Hepatocyte (in vitro differentiated cells): ENCODE data around the gene CD160. TPM values are rescaled to one million over a fixed set of nuclear protein-coding genes. Genes with fewer than 3 reads are reported as not detected.

ENCODE experiments used
- DNase-seq: peaks from one replicate; pipeline ENCODE4 v3.0.0-alpha.2; 2016; ENCODE audit warnings: low spot score
- H2AFZ ChIP-seq: fragments of 200-600 bp; sonication (generic); 2 replicates; pipeline ENCODE4 v1.6.0; 2016; ENCODE audit warnings: antibody characterized with exemption, mild to moderate bottlenecking
- H3K27ac ChIP-seq: fragments of 200-600 bp; sonication (generic); 2 replicates; pipeline ENCODE4 v1.5.1; 2016; ENCODE audit warnings: mild to moderate bottlenecking
- H3K27me3 ChIP-seq: fragments of 200-600 bp; sonication (generic); 2 replicates; pipeline ENCODE4 v1.6.1; 2016
- H3K36me3 ChIP-seq: fragments of 200-600 bp; sonication (generic); replicated peaks from 2 replicates; pipeline ENCODE4 v1.5.1; 2016; ENCODE audit warnings: low read depth; ENCODE audit not compliant: insufficient read depth
- H3K4me1 ChIP-seq: fragments of 200-600 bp; sonication (generic); 2 replicates; pipeline ENCODE4 v1.5.1; 2016; ENCODE audit warnings: mild to moderate bottlenecking, moderate library complexity; ENCODE audit not compliant: insufficient read depth
- H3K4me2 ChIP-seq: fragments of 200-600 bp; sonication (generic); 2 replicates; pipeline ENCODE4 v1.6.0; 2016
- H3K4me3 ChIP-seq: fragments of 200-600 bp; sonication (generic); 2 replicates; pipeline ENCODE4 v1.5.1; 2016; ENCODE audit warnings: mild to moderate bottlenecking
- H3K79me2 ChIP-seq: fragments of 200-600 bp; sonication (generic); 2 replicates; pipeline ENCODE4 v1.6.0; 2017; ENCODE audit warnings: mild to moderate bottlenecking
- H3K9me2 ChIP-seq: fragments of 200-600 bp; sonication (generic); replicated peaks from 2 replicates; pipeline ENCODE4 v1.6.0; 2017; ENCODE audit warnings: mild to moderate bottlenecking; ENCODE audit not compliant: insufficient read depth
- H3K9me3 ChIP-seq: fragments of 200-600 bp; sonication (generic); 2 replicates; pipeline ENCODE4 v1.5.1; 2016; ENCODE audit warnings: low read depth, mild to moderate bottlenecking
- H4K20me1 ChIP-seq: fragments of 200-600 bp; sonication (generic); 2 replicates; pipeline ENCODE4 v1.6.0; 2016; ENCODE audit warnings: mild to moderate bottlenecking; ENCODE audit not compliant: insufficient read depth, poor library complexity, severe bottlenecking
- EZH2 ChIP-seq: fragments of 200-600 bp; sonication (generic); IDR thresholded peaks from 2 replicates; pipeline ENCODE4 v1.6.1; 2016; ENCODE audit warnings: antibody characterized with exemption, mild to moderate bottlenecking, borderline replicate concordance
- EZH2phosphoT487 ChIP-seq: fragments of 200-600 bp; sonication (generic); IDR thresholded peaks from one replicate; pipeline ENCODE4 v1.6.1; 2018; ENCODE audit warnings: antibody characterized with exemption, mild to moderate bottlenecking, low read depth, moderate library complexity; ENCODE audit not compliant: unreplicated experiment, severe bottlenecking
- WGBS: methylation state at CpG from one replicate; pipeline ENCODE4 v1.1.6; 2016; ENCODE audit warnings: low lambda C conversion rate; ENCODE audit errors: missing lambda C conversion rate; 5-methylcytosine and 5-hydroxymethylcytosine counted together
- polyA plus RNA-seq: library from polyadenylated mRNA; unstranded; fragments of >200 nt; fragmentation: Nextera tagmentation; extraction: Ambion mirVana; gene quantifications from 2 replicates; pipeline ENCODE4 v1.2.1, GENCODE V29; 2016
- total RNA-seq: library from RNA; depleted of rRNA; stranded (reverse); fragments of >200 nt; gene quantifications from 2 replicates; pipeline ENCODE4 v1.2.3, GENCODE V29; 2014
- TF ChIP-seq, protein P1 (sequence below): fragments of 200-600 bp; sonication (generic); IDR thresholded peaks from 2 replicates; pipeline ENCODE4 v1.5.1; 2016; ENCODE audit warnings: antibody characterized with exemption, mild to moderate bottlenecking; ENCODE audit not compliant: poor library complexity

The CD160 gene
- total and polyA plus RNA-seq, 2 experiments from 2014 or later = not detected

DNA sequence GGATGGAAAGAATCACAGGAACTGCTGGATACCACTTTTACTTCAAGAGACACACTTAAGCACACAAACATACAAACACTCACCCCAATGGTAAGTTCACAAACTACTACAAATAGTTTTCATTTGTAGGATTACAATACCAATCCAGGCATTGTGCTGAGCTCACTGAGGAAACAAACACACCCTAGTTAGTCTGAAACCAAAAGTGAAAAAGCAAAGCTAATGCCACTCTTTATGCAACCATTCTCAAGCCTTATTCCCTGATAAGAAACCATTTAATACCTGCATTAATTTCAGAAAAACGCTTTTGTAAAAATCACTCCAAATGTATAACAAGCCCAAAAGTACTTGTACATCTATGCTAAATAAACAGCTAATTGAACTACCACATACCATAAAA, 66.2 kb downstream of the CD160 start:
- peak overlapping the region; percentile 59 for H3K27ac ChIP-seq

DNA sequence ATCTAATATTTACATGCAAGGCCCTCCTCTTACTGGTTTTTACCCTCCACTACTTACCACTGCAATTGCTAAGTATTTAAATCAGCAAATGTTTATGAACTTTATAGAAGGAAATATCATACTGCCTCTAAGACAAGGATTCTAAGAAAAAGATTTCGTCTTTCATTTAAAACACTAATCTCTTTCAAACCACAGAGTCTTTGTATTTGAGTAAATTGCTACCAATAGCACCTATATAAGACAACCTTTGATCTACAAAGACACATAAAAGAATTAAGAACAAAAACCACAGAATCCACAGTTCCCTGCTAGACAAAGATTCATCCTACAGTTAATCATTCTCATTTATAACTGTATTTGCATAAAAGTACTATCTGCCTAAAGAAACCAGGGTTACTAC, 67.0 kb downstream of the CD160 start:
- Histone ChIP-seq H3K27ac (peak overlapping the region; percentile 59), H3K9me3 (no peaks in the 10 kb centered on the region), H3K79me2 (peaks cover 29% of the 10 kb centered on the region), H3K4me1 (peaks cover 6% of the 10 kb centered on the region), H3K27me3 (no peaks in the 10 kb centered on the region), H3K9me2 (no peaks in the 10 kb centered on the region), H2AFZ (no peak overlapping the region), H3K36me3 (no peaks in the 10 kb centered on the region), H4K20me1 (no peaks in the 10 kb centered on the region), H3K4me3 (no peak overlapping the region), H3K4me2 (peak overlapping the region; percentile 32)
- 26% methylated on average over 1 of the region's 1 CpG for WGBS
- DNase-seq = no peak
- TF ChIP-seq EZH2phosphoT487 (no peak), EZH2 (no peak)
- TF ChIP-seq, protein P1, sequence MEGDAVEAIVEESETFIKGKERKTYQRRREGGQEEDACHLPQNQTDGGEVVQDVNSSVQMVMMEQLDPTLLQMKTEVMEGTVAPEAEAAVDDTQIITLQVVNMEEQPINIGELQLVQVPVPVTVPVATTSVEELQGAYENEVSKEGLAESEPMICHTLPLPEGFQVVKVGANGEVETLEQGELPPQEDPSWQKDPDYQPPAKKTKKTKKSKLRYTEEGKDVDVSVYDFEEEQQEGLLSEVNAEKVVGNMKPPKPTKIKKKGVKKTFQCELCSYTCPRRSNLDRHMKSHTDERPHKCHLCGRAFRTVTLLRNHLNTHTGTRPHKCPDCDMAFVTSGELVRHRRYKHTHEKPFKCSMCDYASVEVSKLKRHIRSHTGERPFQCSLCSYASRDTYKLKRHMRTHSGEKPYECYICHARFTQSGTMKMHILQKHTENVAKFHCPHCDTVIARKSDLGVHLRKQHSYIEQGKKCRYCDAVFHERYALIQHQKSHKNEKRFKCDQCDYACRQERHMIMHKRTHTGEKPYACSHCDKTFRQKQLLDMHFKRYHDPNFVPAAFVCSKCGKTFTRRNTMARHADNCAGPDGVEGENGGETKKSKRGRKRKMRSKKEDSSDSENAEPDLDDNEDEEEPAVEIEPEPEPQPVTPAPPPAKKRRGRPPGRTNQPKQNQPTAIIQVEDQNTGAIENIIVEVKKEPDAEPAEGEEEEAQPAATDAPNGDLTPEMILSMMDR = no peak

More for the DNA sequence above, 66.2 kb downstream of the CD160 start:
- no peak overlapping the region for H3K4me3 ChIP-seq
- H4K20me1 ChIP-seq = no peaks in the 10 kb centered on the region
- H3K4me2 ChIP-seq = peak overlapping the region; percentile 39
- WGBS = 66% methylated on average over 1 of the region's 1 CpG
- TF ChIP-seq, protein P1 = no peak
- no peak for TF ChIP-seq EZH2phosphoT487
- TF ChIP-seq EZH2 = no peak
- H3K9me2 ChIP-seq = no peaks in the 10 kb centered on the region
- DNase-seq = no peak
- H2AFZ ChIP-seq = no peak overlapping the region
- H3K36me3 ChIP-seq = no peaks in the 10 kb centered on the region
- H3K9me3 ChIP-seq = no peaks in the 10 kb centered on the region
- H3K4me1 ChIP-seq = peaks cover 6% of the 10 kb centered on the region
- no peaks in the 10 kb centered on the region for H3K27me3 ChIP-seq
- peaks cover 22% of the 10 kb centered on the region for H3K79me2 ChIP-seq

DNA sequence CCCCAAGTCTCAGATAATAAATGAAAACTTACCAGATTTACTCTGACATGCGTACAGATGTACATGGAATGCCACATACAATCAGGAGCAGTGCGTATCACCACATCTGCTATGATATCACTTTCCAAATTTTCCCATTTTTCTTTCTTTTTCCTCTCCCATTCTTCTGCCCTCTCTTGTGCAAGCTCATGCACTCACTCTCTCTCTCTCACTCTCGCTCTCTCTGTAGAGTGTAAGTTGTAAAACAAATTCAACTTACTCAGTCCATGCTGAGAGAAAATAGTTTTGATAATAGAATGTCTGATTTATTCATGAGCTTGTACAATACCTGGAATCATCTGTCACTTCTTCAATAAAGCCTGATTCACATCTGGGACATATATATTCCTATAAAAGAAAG, 69.3 kb downstream of the CD160 start:
- no peak overlapping the region for H3K4me2 ChIP-seq
- peaks cover 47% of the 10 kb centered on the region for H3K79me2 ChIP-seq
- H2AFZ ChIP-seq = no peak overlapping the region
- H3K4me3 ChIP-seq = no peak overlapping the region
- no peak overlapping the region for H3K27ac ChIP-seq
- no peaks in the 10 kb centered on the region for H3K27me3 ChIP-seq
- H3K9me2 ChIP-seq = no peaks in the 10 kb centered on the region
- TF ChIP-seq EZH2phosphoT487 (no peak), EZH2 (no peak)
- TF ChIP-seq, protein P1 = no peak
- no peaks in the 10 kb centered on the region for H3K9me3 ChIP-seq
- DNase-seq = no peak
- no peaks in the 10 kb centered on the region for H3K36me3 ChIP-seq
- peaks cover 6% of the 10 kb centered on the region for H3K4me1 ChIP-seq
- 98% methylated on average over 3 of the region's 3 CpGs for WGBS
- H4K20me1 ChIP-seq = no peaks in the 10 kb centered on the region

Other genes with a start within 250 kb of the CD160 start
- 35.9 and 39.7 TPM in 2 replicates for gene GPR89A, start 111.5 kb upstream of the CD160 start, total RNA-seq
- gene GPR89A, start 111.5 kb upstream of the CD160 start, polyA plus RNA-seq = 29.5 and 31.9 TPM in 2 replicates
- 44.9 and 50.5 TPM in 2 replicates for gene PDZK1, start 12.1 kb upstream of the CD160 start, total RNA-seq
- 30.4 and 44.1 TPM in 2 replicates for gene PDZK1, start 12.1 kb upstream of the CD160 start, polyA plus RNA-seq
- 10.3 and 13.7 TPM in 2 replicates for gene RNF115, start 104.6 kb downstream of the CD160 start, total RNA-seq
- gene RNF115, start 104.6 kb downstream of the CD160 start, polyA plus RNA-seq = 8.6 and 8.7 TPM in 2 replicates
- gene POLR3C, start 104.7 kb downstream of the CD160 start, total RNA-seq = 19.6 and 29.2 TPM in 2 replicates
- 20.6 and 20.9 TPM in 2 replicates for gene POLR3C, start 104.7 kb downstream of the CD160 start, polyA plus RNA-seq
- 4.9 and 5.2 TPM in 2 replicates for gene NUDT17, start 126.1 kb downstream of the CD160 start, total RNA-seq
- gene NUDT17, start 126.1 kb downstream of the CD160 start, polyA plus RNA-seq = 1.3 and 2.7 TPM in 2 replicates
- 18.0 and 18.1 TPM in 2 replicates for gene PIAS3, start 139.6 kb downstream of the CD160 start, total RNA-seq
- 51.2 and 60.7 TPM in 2 replicates for gene PIAS3, start 139.6 kb downstream of the CD160 start, polyA plus RNA-seq
- gene ANKRD35, start 166.4 kb downstream of the CD160 start, total RNA-seq = 0.43 and 0.76 TPM in 2 replicates
- 2.2 and 2.4 TPM in 2 replicates for gene ANKRD35, start 166.4 kb downstream of the CD160 start, polyA plus RNA-seq
- 0.60 and 1.3 TPM in 2 replicates for gene ITGA10, start 190.6 kb downstream of the CD160 start, total RNA-seq
- 2.1 and 4.7 TPM in 2 replicates for gene ITGA10, start 190.6 kb downstream of the CD160 start, polyA plus RNA-seq
- gene PEX11B, start 199.2 kb downstream of the CD160 start, total RNA-seq = 28.1 and 32.3 TPM in 2 replicates
- gene PEX11B, start 199.2 kb downstream of the CD160 start, polyA plus RNA-seq = 26.8 and 30.4 TPM in 2 replicates
- 141 and 154 TPM in 2 replicates for gene RBM8A, start 208.0 kb downstream of the CD160 start, total RNA-seq
- 185 and 189 TPM in 2 replicates for gene RBM8A, start 208.0 kb downstream of the CD160 start, polyA plus RNA-seq
- gene LIX1L, start 238.5 kb downstream of the CD160 start, total RNA-seq = 14.0 and 17.9 TPM in 2 replicates
- gene LIX1L, start 238.5 kb downstream of the CD160 start, polyA plus RNA-seq = 15.3 and 16.3 TPM in 2 replicates
- 0.28 and 0.90 TPM in 2 replicates for gene ANKRD34A, start 245.1 kb downstream of the CD160 start, total RNA-seq
- 0.76 and 0.83 TPM in 2 replicates for gene ANKRD34A, start 245.1 kb downstream of the CD160 start, polyA plus RNA-seq
- gene POLR3GL, start 245.2 kb downstream of the CD160 start, total RNA-seq = 10.5 and 15.6 TPM in 2 replicates
- 27.2 and 27.3 TPM in 2 replicates for gene POLR3GL, start 245.2 kb downstream of the CD160 start, polyA plus RNA-seq